Activated T-cell treated with anti-CD3 and anti-CD28 coated beads for 1 hour (primary cell): ENCODE data around the gene CERK.
"Not testable (repeated sequence)": the region's sequence is repeated elsewhere in the genome, so short reads cannot be mapped to it uniquely, and the experiment has no call there.

Experiments used
- DNase-seq: peaks from one replicate; pipeline ENCODE4 v3.0.0-alpha.2; 2020; ENCODE audit warnings: low read depth

Gene CERK

DNA sequence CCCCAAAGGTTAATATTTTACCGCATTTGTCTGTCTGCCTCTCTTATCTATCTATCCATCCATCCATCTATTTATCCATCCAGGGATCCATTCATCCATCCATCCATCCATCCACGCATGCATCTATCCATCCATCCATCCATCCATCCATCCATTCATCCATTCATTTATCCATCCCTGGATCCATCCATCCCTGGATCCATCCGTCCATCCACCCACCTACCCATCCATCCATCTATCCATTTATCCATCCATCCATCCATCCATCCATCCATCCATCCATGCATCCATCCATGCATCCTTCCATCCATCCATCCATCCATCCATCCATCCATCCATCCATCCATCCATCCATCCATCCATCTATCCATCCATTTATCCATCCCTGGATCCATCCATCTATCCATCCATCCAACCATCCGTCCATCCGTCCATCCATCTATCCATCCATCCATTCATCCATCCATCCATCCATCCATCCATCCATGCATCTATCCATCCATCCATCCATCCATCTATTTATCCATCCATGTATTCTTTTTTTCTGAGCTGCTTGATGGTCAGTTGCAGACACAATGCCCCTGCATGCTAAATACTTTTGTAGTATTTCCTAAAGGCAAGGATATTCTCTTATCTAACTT, 95.1 kb downstream of the CERK start:
- not testable (repeated sequence) for DNase-seq

DNA sequence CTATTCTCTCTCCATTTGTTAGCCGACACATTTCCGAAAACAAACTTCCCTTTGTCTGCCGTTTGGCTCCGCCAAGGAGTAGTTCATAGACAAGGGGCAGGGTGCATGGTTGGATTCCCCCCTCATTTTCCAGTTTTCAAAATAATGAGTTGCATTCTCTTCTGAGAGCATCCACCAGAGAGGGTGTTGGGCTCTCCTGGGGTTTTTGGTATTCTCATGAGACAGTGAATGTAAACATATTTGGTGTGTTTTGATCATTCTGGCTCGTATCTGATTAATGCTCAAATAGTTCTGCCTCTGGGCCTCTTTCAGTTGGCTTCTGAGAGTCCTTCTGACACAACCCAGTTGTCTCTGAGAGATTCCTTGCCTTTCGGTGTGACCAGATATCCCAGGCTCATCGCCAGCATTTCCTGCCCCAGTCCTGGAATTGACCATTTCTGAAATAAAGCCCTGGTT, 96.2 kb downstream of the CERK start:
- DNase-seq: no peak

DNA sequence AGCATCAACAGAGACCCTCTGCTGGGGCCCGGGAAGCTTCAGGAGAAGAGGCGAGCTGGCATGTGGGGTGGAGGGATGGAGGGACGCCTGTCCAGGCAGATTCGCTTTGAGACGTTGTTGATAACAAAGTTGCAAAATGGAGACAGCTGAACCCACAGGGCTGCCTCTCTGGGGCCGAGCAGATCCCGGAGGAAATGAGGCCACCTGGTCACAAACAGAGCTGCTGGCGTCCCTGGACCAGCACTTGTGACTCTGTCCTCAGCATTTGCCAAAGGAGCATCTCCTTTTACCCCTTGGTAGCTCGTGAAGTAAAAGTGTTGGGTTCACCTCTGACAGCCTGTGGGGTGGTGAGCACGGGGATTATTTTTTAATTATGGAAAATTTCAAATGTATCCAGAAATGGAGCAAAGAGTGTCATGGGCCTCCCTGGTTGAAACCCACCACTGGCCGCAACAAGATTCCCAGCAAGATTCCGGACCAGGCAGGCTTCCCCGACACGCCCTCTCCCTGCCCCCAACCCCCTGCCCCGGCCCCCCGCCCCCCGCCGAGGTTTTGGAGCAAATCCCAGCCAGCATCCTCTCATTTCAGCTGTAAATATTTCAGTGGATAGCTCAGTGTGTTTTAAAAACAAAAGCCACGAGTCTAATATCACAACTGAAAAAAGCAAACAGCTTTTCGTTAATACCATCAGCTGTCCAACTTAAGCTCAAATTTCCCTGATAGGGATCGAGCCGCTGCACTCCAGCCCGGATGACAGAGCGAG, 97.6 kb downstream of the CERK start:
- no peak for DNase-seq

DNA sequence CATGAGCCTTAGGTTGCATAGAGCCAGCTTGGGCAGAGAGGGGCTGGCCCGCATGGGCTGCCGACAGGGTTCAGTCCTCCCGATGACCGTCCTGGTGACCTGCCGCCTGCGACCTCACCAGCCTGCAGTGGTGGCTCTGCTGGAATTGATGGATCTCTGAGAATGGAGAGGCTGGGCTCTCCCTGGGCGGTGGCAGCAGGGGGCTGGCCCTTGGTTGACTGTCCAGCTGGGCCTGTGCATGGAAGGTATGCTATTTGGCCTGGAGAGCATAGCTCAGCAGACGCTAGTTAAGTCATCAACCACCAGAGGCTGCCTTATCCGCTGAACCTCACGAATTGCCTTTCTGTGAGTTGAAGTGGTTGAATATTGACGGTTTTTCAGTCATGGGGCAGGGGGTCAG, 98.2 kb downstream of the CERK start:
- DNase-seq: no peak

DNA sequence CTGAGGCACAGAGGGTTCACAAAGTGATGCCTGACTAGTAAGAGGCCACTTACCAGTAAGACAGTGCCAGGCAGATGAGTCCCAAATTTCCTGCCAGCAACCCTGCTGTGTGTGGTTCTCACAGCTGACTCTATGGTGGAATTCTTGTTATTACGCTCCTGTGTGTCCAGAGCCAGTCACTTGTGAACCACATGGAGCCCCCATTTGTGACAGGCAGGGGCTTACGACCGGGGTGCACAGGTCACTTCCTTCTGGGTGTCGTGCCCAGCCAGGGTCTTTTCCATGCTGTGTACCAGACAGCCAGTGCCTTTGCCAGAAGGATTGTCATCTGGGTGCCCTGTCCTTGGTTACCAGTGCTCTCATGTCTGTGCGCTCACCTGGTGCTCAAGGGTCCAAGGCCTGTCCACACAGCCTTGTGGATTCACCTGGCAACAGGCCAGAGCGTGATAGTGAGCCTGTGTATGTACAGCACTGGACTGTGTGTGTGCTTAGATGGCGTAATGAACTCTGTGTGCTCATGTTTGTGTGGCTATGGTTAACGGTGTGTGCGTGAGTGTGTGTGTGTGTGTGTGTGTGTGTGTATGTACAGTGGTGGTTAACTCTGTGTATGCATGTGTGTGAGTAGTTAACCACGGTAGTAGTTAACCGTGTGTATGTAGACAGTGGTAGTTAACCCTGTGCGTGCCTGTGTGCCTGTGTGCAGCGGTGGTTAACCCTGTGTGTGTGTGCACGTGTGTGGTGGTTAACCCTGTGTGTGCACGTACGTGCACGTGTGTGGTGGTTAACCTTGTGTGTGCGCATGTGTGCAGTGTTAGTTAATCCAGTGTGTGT, 99.2 kb downstream of the CERK start:
- DNase-seq: no peak

DNA sequence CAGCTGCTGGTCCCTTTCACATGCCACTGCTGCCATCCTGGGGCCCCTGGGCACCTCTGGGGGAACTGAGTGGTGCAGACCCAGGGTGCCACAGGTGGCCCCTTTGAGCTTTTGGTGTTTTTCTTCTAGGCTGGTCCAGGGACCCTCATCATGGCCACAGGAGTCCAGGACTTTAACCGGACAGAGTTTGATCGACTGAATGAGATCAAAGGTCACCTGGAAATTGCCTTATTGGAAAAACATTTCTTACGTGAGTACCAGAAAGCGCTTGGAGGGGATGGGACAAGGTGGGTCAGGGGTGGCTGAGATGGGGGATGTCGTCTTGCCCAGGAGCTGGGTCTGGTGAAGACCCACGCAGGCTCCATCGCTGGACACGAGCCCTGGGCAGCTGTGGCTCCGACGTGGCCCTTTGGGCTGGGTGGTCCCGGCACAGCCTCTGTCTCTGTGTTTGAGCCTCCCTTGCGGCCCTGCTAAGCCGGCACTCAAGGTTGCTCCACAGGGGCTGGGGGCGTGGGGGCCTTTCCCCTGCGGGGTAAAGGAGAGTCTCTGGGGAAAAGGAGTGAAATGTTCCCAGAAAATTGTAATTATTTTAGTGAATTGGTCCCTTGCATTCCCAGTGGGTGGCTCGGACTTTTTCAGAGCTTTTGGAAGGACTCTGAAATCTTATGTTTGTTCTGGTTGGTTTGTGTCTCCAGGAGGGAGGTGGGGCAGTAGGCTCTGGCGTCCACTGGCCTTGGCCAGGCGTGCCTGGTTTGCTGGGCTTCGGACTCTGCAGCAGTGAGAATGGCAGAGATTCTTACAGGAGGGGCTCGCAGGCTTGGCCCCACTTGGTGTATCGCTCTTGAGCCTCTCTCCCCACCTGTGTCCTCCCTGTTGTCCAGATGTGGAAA, 100.1 kb downstream of the CERK start:
- no peak for DNase-seq

DNA sequence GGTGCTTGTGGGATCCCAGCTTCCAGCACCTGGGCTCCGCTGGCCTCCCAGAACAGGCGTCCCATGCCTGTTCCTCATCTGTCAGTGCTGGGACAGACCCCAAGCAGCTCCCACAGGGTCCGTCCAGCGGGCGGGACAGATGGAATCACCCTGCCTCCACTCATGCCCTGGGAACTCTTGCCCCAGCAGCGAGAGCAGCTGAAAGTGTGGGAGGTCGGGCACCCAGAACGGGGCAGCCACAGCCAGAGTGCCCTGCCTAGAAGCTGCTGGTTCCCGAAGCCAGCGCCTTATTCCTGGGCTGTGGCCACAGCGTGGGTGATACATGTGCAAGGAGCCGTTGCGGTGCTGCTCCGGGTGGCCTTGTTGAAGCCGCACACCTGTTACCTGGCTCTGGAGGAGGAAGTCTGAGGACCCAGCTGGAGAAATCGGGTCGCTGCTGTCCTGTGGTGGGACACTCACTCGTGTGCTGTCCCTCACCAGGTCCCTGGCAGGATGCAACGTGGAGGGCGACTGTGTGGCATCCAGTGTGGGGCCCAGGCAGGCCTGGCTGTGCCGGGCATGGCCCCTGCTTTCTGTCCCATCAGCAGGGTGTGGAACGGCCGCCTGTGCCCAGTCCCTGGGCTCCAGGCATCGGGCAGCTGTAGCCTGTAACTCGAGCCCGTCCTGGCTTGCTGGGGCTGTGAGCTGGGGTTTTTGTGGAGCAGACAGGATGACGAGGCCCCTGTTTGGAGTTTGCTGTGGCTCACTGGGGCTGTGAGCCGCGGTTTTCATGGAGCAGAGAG, 101.6 kb downstream of the CERK start:
- DNase-seq: no peak

DNA sequence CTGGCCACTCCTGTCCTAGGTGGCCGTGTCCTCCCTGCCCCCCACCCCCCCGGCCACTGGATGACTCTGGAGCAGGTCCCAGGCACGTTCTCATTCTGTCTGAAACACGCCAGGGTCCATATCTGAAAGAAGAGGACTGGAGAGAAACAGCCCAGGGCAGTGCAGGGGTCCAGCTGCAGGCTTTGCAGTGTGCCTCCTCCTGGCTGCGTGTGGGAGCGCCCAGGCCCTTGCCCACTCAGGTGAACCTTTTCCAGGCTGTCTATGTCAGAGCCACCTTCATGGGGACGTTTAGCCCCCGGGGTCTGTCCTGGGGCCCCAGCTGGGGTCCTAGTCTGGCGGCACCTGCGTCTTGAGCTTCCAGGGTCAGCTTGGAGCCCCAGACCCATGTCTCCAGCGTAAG, 102.3 kb downstream of the CERK start:
- DNase-seq: no peak

DNA sequence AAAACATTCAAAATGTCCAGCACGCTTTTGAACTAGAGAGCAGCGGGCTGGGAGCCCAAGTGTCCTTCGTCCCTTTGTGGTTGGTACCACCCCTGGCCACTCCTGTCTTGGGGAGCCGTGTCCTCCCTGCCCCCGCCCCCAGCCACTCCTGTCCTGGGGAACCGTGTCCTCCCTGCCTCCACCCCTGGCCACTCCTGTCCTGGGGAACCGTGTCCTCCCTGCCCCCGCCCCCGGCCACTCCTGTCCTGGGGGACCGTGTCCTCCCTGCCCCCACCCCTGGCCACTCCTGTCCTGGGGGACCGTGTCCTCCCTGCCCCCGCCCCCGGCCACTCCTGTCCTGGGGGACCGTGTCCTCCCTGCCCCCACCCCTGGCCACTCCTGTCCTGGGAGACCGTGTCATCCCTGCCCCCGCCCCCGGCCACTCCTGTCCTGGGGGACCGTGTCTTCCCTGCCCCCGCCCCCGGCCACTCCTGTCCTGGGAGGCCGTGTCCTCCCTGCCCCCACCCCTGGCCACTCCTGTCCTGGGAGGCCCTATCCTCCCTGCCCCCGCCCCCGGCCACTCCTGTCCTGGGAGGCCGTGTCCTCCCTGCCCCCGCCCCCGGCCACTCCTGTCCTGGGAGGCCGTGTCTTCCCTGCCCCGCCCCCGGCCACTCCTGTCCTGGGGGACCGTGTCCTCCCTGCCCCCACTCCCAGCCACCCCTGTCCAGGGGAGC, 102.9 kb downstream of the CERK start:
- DNase-seq: not testable (repeated sequence)
